ENCODE data around the gene ADAM11.

ADAM11 gene

GRCh38 chr17:44776628-44777393 is 18.0 kb downstream of the ADAM11 start:
- DNase-seq: no peak

- DNase-seq: no peak
Observed at GRCh38 chr17:44777394-44778348, 18.9 kb downstream of the ADAM11 start.

DNA sequence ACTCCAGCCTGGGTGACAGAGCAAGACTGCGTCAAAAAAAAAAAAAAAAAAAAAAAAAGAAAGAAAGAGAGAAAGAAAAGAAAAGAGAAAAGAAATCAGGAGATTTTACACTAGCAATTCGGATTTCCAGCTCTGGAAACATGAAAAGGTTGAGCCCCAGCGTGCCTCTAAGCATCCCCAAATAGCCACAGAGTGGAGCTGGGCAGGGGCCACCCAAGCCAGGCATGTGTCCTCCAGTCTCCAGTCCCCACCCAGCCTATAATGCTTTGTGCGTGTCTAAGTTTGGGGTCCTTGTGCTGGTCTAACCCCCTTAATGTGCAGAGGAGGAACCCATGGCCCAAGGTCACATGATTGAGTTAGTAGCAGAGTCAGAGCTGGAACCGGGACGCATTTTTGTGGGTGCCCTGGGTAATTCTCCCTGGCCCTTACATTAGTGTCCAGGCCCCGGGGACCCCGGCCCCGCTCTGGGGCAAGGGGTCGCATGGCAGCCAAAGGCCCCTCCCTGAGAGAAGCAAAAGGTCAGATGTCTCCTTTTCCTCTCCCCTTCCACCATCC is 19.9 kb downstream of the ADAM11 start:
- no peak for DNase-seq

DNA sequence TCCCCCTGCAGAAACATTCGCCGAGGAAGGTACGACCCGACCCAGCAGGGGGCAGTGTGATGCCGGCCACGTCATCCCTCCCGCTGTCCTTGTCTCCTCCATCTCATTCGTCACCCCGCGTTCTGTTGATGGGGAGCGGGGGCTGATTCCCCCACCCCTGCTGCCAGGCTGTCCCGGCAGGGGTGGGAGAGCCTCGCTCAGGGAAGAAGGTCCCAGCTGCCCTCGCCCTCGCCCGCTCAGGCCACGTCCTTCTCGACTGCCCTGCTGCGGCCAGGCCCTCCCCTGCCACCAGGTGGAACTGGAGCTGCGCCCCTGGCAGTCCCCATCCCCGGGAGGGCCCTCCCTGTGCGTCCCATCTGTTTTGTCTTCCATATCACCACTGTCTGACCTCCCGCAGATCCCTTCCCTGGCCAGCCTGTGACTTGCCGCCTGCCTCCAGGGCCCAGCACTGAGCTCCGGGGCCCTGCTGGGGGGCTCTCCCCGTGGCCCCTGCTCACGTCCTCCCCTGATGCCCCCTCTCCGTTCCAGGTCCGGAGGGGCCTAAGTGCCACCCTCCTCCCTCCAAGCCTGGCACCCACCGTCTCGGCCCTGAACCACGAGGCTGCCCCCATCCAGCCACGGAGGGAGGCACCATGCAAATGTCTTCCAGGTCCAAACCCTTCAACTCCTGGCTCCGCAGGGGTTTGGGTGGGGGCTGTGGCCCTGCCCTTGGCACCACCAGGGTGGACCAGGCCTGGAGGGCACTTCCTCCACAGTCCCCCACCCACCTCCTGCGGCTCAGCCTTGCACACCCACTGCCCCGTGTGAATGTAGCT is 20.6 kb downstream of the ADAM11 start:
- peak; percentile 91 for DNase-seq

GRCh38 chr17:44780161-44780560 is 21.4 kb downstream of the ADAM11 start:
- DNase-seq: no peak

- no peak for DNase-seq
Observed at GRCh38 chr17:44780845-44781480, 22.2 kb downstream of the ADAM11 start.

GRCh38 chr17:44781551-44782325 is 22.9 kb downstream of the ADAM11 start:
- peak; percentile 79 for DNase-seq

GRCh38 chr17:44782326-44782850 is 23.6 kb downstream of the ADAM11 start:
- DNase-seq: no peak

- DNase-seq: no peak
Observed at GRCh38 chr17:44785921-44786320, 27.1 kb downstream of the ADAM11 start.

GRCh38 chr17:44786551-44787081 is 27.8 kb downstream of the ADAM11 start:
- DNase-seq: no peak

DNA sequence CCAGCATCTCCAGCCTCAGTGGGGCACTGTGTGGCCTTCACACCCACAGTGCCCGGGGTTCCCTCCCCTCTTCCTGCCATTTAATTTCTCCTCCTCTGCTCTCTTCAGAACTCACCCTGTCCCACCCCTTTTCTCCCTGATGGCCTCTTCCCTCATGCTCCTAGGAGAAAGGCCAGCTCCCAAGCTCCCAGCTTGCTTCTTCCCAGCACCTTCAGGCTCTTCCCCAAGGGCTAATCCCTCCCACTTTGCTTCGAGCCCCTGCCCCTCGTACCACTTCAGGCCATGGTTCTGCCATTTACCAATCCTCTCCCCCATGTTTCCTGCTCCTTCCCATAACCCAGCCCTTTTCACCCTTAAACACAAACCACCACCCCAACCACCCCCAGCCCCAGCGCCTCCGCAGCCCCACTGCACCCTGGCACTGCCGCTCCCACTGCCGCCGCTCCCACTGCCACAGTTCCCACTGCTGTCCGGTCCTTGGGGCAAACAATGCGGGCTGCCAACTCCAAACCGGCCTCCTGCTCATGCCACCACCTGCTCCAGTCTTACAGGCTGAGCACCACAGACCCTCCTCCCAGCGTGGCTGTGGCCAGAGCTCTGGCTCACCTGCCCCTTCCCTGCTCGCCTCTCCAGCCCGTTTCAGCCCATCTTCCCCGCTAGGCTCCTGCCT is 28.6 kb downstream of the ADAM11 start:
- DNase-seq: no peak

- DNase-seq: no peak
Observed at GRCh38 chr17:44788139-44788538, 29.4 kb downstream of the ADAM11 start.

DNA sequence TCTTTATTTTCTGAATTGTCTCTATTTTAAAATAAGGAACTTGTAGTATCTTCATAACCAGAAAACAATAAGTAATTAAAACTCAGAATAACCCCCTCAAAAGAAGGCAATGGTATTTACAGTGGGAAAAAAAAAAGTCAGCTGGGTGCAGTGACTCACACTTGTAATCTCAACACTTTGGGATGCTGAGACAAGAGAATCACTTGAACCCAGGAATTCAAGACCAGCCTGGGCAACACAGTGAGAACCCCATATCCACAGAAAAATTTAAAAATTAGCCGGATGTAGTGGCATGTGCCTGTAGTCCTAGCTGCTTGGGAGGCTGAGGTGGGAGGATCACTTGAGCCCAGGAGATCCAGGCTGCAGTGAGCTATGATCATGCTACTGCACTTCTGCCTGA is 33.5 kb downstream of the ADAM11 start:
- DNase-seq: no peak

DNA sequence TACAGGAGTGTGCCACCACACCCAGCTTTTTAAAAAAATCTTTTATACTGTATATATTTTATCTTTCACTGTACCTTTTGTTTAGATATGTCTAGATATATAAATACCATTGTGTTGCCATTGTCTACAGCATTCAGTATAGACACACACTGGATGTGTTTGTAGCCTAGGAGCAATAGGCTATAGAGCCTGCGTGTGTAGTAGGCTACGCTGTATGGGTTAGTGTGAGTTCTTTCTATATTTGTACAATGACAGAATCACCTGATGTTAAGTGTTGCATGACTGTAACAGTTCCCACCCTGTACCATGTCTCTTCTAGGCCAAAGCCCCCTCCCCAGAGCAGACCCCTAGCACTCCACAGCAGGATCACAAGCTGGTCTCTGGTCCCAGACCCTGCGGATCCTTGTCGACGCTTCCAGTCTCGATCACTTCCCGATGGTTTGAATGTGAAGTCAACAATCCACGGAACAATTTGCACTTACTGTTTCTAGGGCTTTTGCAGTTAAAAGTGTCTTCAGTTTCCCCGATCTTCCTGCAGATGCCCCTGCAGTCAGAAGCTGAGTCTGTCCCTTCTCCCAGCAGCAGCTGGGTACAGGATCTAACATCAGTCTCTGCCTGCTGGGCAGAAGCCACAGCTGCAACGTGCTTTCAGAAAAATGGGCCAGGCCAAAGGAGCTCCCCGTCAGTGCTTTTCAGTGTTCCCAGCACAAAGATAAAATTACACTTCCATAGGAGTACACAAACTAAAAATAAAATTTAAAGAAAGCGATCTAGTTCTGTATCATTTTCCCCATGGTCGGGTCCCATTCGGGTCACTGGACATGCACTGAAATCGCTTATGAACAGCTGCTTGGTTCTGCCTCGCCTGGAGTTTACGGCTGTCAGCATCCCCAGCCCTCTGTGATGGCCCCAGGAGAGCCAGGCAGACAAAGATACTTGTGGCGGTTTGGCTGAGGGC is 35.4 kb downstream of the ADAM11 start:
- DNase-seq: no peak

- no peak for DNase-seq
Observed at GRCh38 chr17:44794851-44795413, 36.1 kb downstream of the ADAM11 start.

GRCh38 chr17:44795421-44795820 is 36.6 kb downstream of the ADAM11 start:
- no peak for DNase-seq

GRCh38 chr17:44795928-44796327 is 37.1 kb downstream of the ADAM11 start:
- DNase-seq: no peak

- DNase-seq: no peak
Observed at GRCh38 chr17:44796731-44797130, 37.9 kb downstream of the ADAM11 start.

- DNase-seq: no peak
Observed at GRCh38 chr17:44797802-44798201, 39.0 kb downstream of the ADAM11 start.
